Natural killer cell treated with Interleukin-12 subunit alpha and Interleukin-12 subunit beta and Interleukin-15 and Interleukin-18, amount 100 ng/mL, for 72 hours (primary cell): ENCODE measurements around the gene STAP2. TPM values are rescaled to one million over a fixed set of nuclear protein-coding genes. Genes with fewer than 3 reads are reported as not detected.
A peak's percentile ranks its signal among the peaks of the same experiment; 100 is the strongest.
"Not testable (repeated sequence)": the region's sequence is repeated elsewhere in the genome, so short reads cannot be mapped to it uniquely, and the experiment has no call there.

Source experiments
- ATAC-seq, 2 donors: fragments of 150-1000 bp; cut with Tn5 transposase in 1 of 2; sonication (Bioruptor Pico), chemical (Tn5 transposase) in 1 of 2; 2 replicates each; pipeline ENCODE4 v1.10.0; 2021
- DNase-seq: peaks from one replicate; pipeline ENCODE4 v3.0.0; 2022; ENCODE audit warnings: low spot score
- H3K27ac Mint-ChIP-seq, 2 donors: 1 replicate in 1 of 2; 2 replicates in 1 of 2; pipeline ENCODE4 v1.8.0; 2022; ENCODE audit warnings: mixed read lengths in 2 of 2, mild to moderate bottlenecking in 1 of 2, moderate library complexity in 1 of 2
- H3K27me3 Mint-ChIP-seq, 2 donors: 1 replicate in 1 of 2; 2 replicates in 1 of 2; pipeline ENCODE4 v1.8.0; 2022; ENCODE audit warnings: mixed read lengths in 2 of 2
- H3K36me3 Mint-ChIP-seq: one replicate; pipeline ENCODE4 v1.8.0; 2022; ENCODE audit warnings: mixed read lengths
- H3K4me1 Mint-ChIP-seq, 2 donors: 1 replicate in 1 of 2; 2 replicates in 1 of 2; pipeline ENCODE4 v1.8.0; 2022; ENCODE audit warnings: low read depth in 2 of 2, mixed read lengths in 2 of 2, mild to moderate bottlenecking in 1 of 2
- H3K4me3 Mint-ChIP-seq: one replicate; pipeline ENCODE4 v1.8.0; 2022; ENCODE audit warnings: mixed read lengths
- H3K9me3 Mint-ChIP-seq: 2 replicates; pipeline ENCODE4 v1.8.0; 2022; ENCODE audit warnings: mixed read lengths
- total RNA-seq, 2 donors: library from RNA; stranded (reverse); gene quantifications; one replicate each; pipeline ENCODE4 v1.2.3, GENCODE V29; 2022

The STAP2 gene
- total RNA-seq, 2 donors from 2014 or later = 7.3 to 12.8 TPM

GRCh38 chr19:4337906-4338440 lies 654 bp downstream of the STAP2 start:
- Mint-ChIP-seq H3K9me3 (peaks cover 11% of the 10 kb centered on the region), H3K27ac (peak overlapping the region; percentile 71 to 88), H3K4me1 (peaks cover 17 to 29% of the 10 kb centered on the region in 2 donors), H3K27me3 (no peaks in the 10 kb centered on the region), H3K36me3 (no peaks in the 10 kb centered on the region), H3K4me3 (peak overlapping the region; percentile 91)
- peak; percentile 59 for DNase-seq
- ATAC-seq = no peak

- no peaks in the 10 kb centered on the region for H3K36me3 Mint-ChIP-seq
- DNase-seq (no peak), ATAC-seq (no peak)
- H3K4me1 Mint-ChIP-seq = peaks cover 13 to 24% of the 10 kb centered on the region in 2 donors
- H3K27ac Mint-ChIP-seq = no peak overlapping the region
- no peaks in the 10 kb centered on the region for H3K27me3 Mint-ChIP-seq
- no peak overlapping the region for H3K4me3 Mint-ChIP-seq
- H3K9me3 Mint-ChIP-seq = peaks cover 11% of the 10 kb centered on the region
These were observed 3.6 kb downstream of the STAP2 start for GRCh38 chr19:4334929-4335570.

GRCh38 chr19:4329858-4330257 lies 8.8 kb downstream of the STAP2 start:
- ATAC-seq = no peak
- Mint-ChIP-seq H3K4me3 (no peak overlapping the region), H3K27ac (no peak overlapping the region), H3K9me3 (peaks cover 8% of the 10 kb centered on the region), H3K27me3 (no peaks in the 10 kb centered on the region), H3K4me1 (peaks cover 10 to 28% of the 10 kb centered on the region in 2 donors), H3K36me3 (no peaks in the 10 kb centered on the region)
- DNase-seq = no peak

GRCh38 chr19:4328991-4329681 lies 9.5 kb downstream of the STAP2 start:
- not testable (repeated sequence) for ATAC-seq, DNase-seq, H3K27me3 Mint-ChIP-seq, H3K36me3 Mint-ChIP-seq, H3K9me3 Mint-ChIP-seq
- Mint-ChIP-seq H3K4me1 (peaks cover 10 to 29% of the 10 kb centered on the region in 2 donors), H3K27ac (peak overlapping the region; percentile 55 to 86), H3K4me3 (peak overlapping the region; percentile 82)

GRCh38 chr19:4328243-4328990 lies 10.2 kb downstream of the STAP2 start:
- Mint-ChIP-seq H3K27me3 (no peaks in the 10 kb centered on the region), H3K36me3 (no peaks in the 10 kb centered on the region), H3K4me1 (peaks cover 10 to 25% of the 10 kb centered on the region in 2 donors), H3K9me3 (no peaks in the 10 kb centered on the region), H3K4me3 (peak overlapping the region; percentile 82), H3K27ac (peak overlapping the region; percentile 55 to 86)
- DNase-seq (peak; percentile 98), ATAC-seq (peak; percentile 93 to 95)

GRCh38 chr19:4327877-4328242 lies 10.8 kb downstream of the STAP2 start:
- Mint-ChIP-seq H3K4me3 (peak overlapping the region; percentile 82), H3K27me3 (no peaks in the 10 kb centered on the region), H3K27ac (peak overlapping the region; percentile 55 to 86), H3K4me1 (peaks cover 10 to 25% of the 10 kb centered on the region in 2 donors), H3K9me3 (no peaks in the 10 kb centered on the region), H3K36me3 (no peaks in the 10 kb centered on the region)
- DNase-seq (no peak), ATAC-seq (no peak)

- peak overlapping the region in 1 of 2 donors; percentile 86 for H3K27ac Mint-ChIP-seq
- H3K4me3 Mint-ChIP-seq = peak overlapping the region; percentile 82
- H3K4me1 Mint-ChIP-seq = peaks cover 10 to 25% of the 10 kb centered on the region in 2 donors
- no peaks in the 10 kb centered on the region for H3K27me3 Mint-ChIP-seq
- H3K36me3 Mint-ChIP-seq = no peaks in the 10 kb centered on the region
- DNase-seq = peak; percentile 87
- ATAC-seq = peak; percentile 25 to 71
- no peaks in the 10 kb centered on the region for H3K9me3 Mint-ChIP-seq
These were observed 11.3 kb downstream of the STAP2 start for GRCh38 chr19:4327252-4327876.

- no peaks in the 10 kb centered on the region for H3K36me3 Mint-ChIP-seq
- peaks cover 10 to 25% of the 10 kb centered on the region in 2 donors for H3K4me1 Mint-ChIP-seq
- H3K27me3 Mint-ChIP-seq = no peaks in the 10 kb centered on the region
- H3K9me3 Mint-ChIP-seq = no peaks in the 10 kb centered on the region
- ATAC-seq = no peak
- DNase-seq = no peak
- peak overlapping the region; percentile 82 for H3K4me3 Mint-ChIP-seq
- no peak overlapping the region for H3K27ac Mint-ChIP-seq
These were observed 11.8 kb downstream of the STAP2 start for GRCh38 chr19:4326837-4327251.

- Mint-ChIP-seq H3K27ac (peak overlapping the region in 1 of 2 donors; percentile 57), H3K4me3 (peak overlapping the region; percentile 82), H3K36me3 (no peaks in the 10 kb centered on the region), H3K9me3 (no peaks in the 10 kb centered on the region), H3K27me3 (no peaks in the 10 kb centered on the region), H3K4me1 (peaks cover 10 to 25% of the 10 kb centered on the region in 2 donors)
- ATAC-seq (no peak), DNase-seq (no peak)
These were observed 12.3 kb downstream of the STAP2 start for GRCh38 chr19:4326215-4326836.

- H3K27ac Mint-ChIP-seq = no peak overlapping the region
- no peaks in the 10 kb centered on the region for H3K27me3 Mint-ChIP-seq
- H3K4me1 Mint-ChIP-seq = peaks cover 10 to 32% of the 10 kb centered on the region in 2 donors
- peaks cover 4% of the 10 kb centered on the region for H3K36me3 Mint-ChIP-seq
- ATAC-seq (no peak), DNase-seq (no peak)
- no peak overlapping the region for H3K4me3 Mint-ChIP-seq
- H3K9me3 Mint-ChIP-seq = peaks cover 14% of the 10 kb centered on the region
These were observed 14.4 kb downstream of the STAP2 start for GRCh38 chr19:4324228-4324627.

GRCh38 chr19:4323692-4324091 lies 14.9 kb downstream of the STAP2 start:
- Mint-ChIP-seq H3K36me3 (peaks cover 5% of the 10 kb centered on the region), H3K4me3 (no peak overlapping the region), H3K27ac (no peak overlapping the region), H3K27me3 (no peaks in the 10 kb centered on the region), H3K4me1 (peaks cover 10 to 32% of the 10 kb centered on the region in 2 donors), H3K9me3 (peaks cover 14% of the 10 kb centered on the region)
- DNase-seq (no peak), ATAC-seq (no peak)

- no peak overlapping the region for H3K27ac Mint-ChIP-seq
- ATAC-seq = no peak
- no peak overlapping the region for H3K4me3 Mint-ChIP-seq
- H3K9me3 Mint-ChIP-seq = peaks cover 14% of the 10 kb centered on the region
- DNase-seq = no peak
- peaks cover 10 to 29% of the 10 kb centered on the region in 2 donors for H3K4me1 Mint-ChIP-seq
- H3K27me3 Mint-ChIP-seq = no peaks in the 10 kb centered on the region
- H3K36me3 Mint-ChIP-seq = peaks cover 5% of the 10 kb centered on the region
These were observed 15.5 kb downstream of the STAP2 start for GRCh38 chr19:4322942-4323665.
